ENCODE data around the gene L3MBTL4.
"Not testable (repeated sequence)": the region's sequence is repeated elsewhere in the genome, so short reads cannot be mapped to it uniquely, and the experiment has no call there.

Gene L3MBTL4

DNA sequence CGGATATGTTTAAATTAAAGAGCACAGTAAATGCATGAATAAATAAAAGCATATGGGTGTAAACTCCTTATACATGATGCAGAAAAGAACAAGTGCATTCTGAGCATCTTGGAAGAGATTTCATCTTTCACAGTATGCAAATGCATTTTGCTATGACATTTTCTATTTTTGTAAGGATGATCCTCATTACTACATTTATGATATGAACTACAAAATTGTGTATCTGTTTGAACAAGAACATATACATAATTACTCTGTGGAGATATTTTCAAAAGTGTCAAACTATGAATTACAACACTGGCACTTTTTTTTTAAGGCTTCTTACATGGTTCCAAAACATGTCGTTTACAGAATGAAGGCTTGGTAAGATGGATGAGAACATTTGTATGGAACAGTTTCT lies 335.3 kb downstream of the L3MBTL4 start:
- DNase-seq = no peak

DNA sequence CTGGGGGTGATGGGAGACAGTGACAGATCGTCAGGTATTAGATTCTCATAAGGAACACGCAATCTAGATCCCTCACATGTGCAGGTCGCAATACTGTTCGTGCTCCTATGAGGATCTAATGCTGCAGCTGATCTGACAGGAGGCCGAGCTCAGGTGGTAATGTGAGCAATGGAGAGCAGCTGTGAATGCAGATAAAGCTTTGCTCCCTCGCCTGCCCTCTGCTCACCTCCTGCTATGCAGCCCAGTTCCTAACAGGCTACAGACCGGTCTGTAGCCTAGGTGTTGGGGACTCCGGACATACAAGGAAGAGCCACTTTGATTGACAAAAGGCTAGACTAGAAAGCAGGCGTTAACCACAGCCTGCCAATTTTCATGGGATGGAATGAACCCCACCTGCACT lies 335.8 kb downstream of the L3MBTL4 start:
- DNase-seq = no peak

DNA sequence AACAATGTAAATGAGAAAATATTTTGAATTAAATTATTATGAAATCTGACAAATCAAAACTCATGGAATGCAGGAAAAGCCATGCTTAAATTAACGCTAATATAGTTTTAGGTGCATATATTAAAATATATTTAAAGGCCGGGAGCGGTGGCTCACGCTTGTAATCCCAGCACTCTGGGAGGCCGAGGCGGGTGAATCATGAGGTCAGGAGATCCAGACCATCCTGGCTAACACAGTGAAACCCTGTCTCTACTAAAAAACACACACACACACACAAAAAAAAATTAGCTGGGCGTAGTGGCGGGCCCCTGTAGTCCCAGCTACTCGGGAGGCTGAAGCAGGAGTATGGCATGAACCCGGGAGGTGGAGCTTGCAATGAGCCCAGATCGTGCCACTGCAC lies 342.3 kb downstream of the L3MBTL4 start:
- not testable (repeated sequence) for DNase-seq

DNA sequence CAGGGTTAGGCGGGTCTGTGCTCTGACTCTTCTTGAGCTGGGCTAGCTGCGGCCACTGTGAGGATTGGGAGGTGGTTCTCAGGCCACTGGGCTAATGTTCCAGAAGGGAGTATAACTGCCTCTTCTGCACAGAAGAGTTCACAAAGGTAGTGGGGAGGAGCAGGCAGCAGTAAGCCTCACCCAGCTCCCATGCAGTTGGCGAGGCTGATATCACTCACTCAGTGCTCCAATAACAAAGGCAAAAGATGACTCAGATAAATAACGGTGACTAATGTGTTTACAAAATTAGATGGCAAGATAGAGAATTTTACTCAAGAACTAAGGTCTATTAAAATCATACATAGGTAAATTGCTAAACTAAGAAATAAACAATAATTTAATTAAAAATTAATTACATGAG lies 345.2 kb downstream of the L3MBTL4 start:
- no peak for DNase-seq

DNA sequence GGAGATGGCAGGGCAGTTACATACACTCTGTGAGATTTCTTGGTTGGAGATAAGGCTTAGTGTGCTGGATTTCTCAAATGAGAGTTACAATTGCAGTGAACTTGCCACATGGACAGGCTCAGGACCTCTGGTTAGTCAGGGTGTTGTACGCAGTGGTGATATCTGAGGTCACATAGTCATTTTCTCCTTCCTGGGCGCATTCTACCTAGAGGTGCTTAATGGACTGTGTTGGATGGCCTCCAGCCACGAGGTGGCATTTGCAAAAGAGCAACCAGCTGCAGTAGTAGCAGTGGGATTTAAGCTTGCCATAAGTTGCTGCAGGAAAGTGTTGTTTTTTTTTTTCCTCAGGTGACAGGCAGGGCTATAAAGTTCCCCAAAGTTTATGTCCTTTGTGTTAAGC lies 345.6 kb downstream of the L3MBTL4 start:
- no peak for DNase-seq

DNA sequence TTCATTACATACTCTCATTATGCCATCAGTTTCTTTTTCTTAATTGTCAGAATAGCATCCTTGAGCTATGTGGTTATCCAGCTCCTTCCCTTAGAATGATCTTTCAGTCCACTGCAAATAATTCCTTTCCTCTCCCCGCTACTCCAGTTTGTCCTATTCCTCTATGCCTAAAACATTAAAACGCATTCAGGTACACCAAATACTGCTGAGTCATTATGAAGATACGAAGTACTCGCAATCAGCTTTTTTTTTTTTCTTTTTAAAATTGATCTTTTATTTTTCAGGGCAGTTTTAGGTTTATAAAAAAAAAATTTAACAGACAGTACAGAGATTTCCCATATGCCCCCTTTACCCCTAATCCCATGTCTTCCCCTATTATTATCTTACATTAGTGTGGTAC lies 354.6 kb downstream of the L3MBTL4 start:
- no peak for DNase-seq

DNA sequence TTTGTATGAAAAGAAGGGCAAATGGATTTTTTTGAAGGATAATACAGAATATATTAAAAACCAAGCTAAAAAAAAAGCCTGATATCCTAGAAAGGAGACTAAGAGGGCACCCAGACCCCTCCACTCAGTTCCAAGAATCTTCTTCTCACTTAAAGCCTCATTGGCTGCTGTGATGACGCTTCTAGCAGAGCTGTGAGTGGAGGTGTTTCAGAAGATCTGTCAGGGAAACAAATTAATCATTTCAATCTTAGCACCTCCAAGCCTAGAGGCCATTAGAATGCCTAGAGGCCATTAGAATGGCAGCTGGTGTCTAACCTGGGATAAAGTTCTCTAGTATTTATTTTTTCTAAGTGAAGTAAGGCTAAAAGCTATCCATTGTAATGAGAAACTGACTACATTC lies 355.2 kb downstream of the L3MBTL4 start:
- DNase-seq = no peak

DNA sequence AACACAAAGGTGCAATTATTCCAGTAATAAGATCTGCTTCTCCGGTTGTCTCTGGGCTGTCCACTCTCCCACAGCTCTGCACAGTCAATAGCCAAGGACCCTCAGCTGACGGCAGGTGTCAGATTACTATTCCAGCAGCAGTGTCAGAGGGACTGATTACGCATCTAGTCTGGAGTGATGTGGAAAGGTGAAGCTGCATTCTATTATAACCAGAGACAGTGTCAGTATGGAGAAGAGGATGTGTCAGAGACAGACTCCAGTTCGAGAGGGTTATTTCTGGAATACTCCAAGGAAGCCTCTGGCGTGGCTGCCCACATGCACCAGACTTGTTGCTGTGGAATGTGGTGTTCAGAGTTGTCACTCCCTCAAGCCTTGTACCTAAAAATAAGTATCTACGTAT lies 355.8 kb downstream of the L3MBTL4 start:
- DNase-seq = no peak

DNA sequence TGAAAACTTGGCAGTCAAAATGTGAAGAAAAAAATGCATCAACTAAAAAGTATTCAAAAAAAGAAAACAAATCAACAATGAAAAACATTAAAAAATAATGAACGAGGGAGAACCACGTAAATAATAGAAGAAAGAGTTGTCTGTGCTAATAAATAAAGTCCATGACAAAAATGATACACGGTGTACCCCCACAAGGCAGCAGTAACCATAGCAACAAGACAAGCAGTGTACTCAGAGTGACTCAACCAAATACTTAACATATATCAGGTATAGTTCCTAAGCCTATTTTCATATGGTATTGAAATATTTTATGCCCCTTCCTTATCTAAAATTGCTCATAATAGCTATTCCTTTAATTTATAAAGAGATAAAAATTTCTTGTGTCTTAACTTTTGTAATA lies 357.1 kb downstream of the L3MBTL4 start:
- DNase-seq = no peak

DNA sequence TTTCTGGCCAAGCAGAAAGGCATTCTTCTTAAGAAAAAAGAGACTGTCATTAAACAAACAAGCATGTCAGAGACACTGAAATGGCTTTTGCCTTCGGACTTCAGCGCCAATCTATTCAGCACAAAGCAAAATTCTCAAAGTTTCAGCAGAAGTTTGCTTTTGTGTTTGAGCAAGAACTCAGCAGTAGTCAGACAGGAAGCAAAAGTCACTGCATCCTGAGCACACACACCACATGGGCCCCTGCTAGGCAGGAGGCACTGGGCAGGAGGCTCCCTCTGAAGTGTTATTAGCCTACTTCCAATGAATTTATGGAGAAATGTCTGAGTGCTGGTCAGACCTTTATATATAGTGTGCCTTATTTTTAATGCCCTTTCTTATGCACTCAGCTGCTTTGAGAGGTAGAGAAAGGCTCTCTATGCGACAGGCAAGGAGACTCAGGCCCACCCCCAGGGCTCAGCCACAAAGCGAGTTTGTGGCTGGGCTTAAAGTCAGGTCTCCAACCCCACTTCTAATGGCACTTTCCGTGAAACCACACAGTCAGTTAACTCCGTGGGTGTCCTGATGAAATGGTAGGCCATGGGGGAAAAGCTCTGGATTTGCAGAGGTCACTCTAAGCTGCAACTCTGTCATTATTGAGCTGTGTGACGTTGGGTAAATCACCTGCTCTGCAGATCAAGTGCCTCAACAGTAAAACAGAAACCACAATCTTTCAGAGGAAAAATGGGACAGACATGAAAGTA lies 358.4 kb downstream of the L3MBTL4 start:
- DNase-seq = no peak

DNA sequence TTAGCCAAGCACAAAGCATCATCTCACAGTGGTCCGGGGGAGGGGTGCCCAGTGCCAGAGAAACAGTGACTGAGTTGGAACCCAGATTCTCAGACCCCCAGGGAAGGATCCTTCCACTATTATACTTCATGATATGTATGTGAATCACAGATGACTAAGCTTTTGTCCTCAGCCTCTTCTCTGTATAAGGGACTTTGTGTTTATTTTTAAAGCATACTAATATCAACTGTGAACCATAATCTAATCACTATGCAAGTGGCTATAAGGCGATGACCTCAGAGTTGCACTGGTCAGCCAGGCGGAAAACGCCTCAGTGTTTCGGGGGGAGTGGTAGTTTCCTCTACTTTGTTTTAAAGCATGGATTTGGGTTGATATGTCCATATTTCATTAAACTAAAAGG lies 359.0 kb downstream of the L3MBTL4 start:
- no peak for DNase-seq

DNA sequence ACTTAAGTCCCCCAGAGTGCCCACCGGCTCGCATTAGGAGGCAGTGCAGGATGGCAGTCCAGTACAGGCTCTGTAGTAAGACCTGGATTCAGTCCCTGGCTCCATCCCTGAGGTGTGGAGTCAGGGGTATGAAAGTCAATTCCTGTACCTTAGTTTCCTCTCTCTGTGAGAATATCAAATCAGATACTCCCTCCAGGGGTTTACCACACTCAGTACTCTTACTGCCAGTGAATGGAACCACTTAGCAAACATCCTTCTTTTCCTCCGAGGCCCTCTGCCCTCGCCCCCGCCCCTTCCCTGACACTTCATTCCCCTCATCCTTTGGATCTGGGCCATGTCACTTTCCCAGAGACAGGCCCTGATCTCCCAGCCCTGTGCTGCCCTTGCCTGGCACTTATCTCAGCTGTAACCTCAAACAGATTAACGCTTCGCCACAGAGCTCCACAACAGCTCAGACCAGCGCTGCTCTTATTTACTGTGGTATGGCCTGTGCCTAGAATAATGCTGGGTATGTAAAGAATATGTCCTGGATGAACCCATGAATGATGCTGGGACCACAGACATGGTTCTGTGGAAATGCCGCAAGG lies 360.4 kb downstream of the L3MBTL4 start:
- DNase-seq = no peak

DNA sequence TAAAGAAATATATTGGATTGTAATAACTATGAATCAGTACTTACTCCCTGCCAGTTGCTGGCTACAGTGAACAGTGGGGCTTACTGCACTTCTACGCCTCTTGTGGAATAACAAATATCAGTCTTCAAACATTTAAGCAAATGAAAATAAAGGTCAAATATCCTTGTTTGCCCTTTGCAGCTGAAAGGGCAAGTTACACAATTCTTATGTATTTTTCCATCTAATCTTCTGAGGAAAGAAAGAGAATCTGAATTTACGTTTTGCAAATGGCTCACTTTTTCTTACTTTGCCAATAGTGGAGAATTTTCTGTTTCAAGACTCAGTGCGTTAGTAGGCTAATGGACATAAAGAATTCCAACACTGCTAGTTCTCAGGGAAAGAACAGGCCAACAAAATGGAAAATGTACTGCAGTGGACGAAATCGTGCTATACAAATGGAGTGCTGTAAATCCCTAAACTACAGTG lies 362.2 kb downstream of the L3MBTL4 start:
- DNase-seq = no peak

DNA sequence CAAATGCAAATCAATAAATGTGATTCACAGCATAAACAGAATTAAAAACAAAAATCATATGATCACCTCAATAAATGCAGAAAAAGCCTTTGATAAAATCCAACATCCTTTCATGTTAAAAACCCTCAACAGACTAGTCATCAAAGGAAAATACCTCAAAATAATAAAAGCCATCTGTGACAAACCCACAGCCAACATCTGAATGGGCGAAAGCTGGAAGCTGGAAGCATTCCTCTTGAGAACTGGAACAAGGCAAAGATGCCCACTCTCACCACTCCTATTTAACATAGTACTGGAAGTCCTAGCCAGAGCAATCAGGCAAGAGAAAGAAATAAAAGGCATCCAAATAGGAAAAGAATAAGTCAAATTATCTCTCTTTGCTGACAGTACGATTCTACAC lies 367.1 kb downstream of the L3MBTL4 start:
- not testable (repeated sequence) for DNase-seq

DNA sequence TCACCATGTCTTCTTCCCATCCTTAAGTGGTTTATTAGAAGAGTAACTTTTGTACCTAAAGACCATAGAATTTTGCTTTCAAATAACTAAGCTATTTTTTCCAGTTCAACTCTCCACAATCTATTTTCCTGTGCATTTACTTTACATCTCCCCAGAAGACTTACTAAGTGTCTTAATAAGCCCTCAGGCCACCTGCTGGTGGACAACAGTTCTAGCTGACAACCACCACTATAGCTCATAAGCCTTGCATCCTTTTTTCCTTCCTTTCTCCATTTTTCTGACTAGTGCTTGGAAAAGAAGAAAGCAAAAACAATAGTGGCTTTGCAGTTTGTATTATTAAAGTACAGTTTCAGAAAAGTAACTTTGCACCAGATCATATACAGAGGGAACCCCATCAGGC lies 369.9 kb downstream of the L3MBTL4 start:
- no peak for DNase-seq

DNA sequence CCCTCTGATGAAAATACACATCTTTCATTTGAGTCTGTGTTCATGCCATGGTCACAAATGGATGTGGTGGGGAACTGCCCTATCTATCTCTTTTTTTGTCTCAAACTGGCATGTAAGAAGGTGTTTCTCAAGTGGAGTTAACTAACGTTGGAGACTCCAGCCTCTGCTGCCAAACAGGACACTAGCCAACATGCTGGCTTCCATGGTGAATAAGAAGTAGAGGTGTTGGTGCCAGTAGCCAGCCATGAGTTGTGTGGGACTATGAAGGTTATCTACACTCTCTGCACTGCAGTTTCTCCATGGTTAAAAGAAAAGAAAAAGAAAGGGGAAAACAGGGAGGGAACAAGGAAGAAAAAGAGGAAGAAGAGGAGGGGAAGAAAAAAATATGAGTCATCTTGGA lies 370.4 kb downstream of the L3MBTL4 start:
- DNase-seq = no peak

DNA sequence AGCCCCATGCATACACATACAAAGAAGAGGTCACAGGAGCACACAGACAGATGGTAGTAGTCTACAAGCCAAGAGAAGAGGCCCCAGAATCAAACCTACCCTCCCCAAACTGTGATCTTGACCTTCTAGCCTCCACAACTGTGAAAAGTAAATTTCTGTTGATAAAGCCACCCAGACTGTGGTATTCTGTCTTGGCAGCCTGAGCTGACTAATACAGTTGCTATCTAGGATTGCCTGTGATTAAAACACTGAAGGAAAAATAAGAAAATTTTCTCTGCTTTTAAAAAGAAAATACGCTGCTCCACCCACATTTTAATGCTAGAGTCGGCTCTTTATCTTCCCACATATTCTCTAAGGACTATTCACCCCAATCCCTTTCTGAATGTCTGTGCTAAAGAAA lies 375.7 kb downstream of the L3MBTL4 start:
- no peak for DNase-seq

DNA sequence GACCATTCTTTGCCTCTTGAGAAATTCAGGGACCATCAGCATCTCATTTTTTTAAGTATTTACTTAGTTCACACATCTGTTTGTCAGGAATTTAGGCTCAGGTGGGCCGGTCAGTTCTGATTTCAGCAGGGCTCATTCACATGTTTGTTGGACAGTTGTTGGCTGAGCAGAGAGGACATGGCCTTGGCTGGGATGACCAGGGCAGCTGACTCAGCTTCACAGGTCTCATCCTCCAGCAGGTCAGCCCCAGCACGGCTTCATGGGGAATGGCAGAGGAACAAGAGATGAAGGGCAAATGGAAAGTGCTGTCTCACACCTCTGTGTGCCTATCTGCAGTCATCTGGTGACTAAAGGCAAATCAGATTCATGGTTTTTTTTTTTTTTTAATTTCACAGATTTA lies 383.3 kb downstream of the L3MBTL4 start:
- DNase-seq = no peak

DNA sequence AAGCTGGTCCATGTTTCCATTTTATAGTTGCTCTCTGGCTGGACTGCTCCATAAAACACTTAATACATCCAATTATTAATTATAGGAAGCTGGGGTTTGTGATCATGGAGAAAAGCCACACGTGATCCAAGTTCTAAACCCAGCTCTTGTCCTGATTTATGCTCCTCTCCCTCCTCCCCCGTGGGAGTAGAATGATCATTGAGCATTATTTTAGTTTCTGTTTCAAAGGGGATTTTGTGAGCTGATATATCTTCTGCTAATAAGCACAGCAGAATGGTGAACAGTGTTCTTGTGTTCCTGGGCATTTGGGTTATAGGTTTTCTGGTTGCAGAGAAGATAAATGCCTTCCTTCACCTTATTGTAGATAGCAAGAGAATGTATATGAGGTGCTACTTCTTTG lies 383.7 kb downstream of the L3MBTL4 start:
- DNase-seq = no peak

DNA sequence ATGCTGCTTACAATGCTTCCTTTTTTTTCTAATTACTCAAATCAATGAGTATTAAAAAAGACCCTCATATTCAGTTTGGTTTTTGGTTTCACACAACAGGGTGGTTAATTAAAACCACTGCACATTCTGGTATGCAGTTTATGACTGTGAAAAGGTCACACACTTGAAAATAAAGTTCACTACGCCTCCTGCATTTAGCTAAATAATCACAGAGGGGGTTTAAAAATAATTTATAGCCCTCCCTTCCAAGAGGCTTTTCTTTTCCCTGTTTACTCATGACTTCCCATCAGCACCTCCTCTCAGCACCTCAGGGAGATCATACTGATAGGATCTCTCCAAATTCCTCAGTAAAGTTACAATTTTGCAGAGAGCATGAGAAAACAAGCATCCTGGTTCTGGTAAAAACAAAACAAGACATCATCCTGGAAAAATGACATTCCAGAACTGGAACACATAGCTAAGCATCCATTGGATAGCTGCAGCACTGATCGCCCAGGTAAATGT lies 389.9 kb downstream of the L3MBTL4 start:
- DNase-seq = no peak

DNA sequence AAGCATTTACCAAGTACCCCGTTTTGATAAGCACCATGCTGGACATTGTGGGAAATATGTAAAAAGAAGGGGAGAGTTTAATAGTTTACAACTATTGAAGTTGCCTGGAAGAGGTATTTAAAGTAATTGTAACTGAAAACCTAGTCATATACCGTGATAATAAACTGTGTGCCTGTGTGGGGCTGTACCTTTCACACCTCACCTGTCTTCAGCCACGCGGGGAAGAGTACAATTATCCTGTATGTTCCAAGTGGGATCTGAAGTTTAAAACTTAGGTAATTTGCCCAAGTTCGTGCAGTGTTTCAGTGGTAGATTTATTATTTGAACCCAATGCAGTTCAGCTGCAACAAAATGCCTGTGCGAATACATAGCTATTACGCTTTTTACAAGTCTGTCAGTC lies 391.2 kb downstream of the L3MBTL4 start:
- no peak for DNase-seq

DNA sequence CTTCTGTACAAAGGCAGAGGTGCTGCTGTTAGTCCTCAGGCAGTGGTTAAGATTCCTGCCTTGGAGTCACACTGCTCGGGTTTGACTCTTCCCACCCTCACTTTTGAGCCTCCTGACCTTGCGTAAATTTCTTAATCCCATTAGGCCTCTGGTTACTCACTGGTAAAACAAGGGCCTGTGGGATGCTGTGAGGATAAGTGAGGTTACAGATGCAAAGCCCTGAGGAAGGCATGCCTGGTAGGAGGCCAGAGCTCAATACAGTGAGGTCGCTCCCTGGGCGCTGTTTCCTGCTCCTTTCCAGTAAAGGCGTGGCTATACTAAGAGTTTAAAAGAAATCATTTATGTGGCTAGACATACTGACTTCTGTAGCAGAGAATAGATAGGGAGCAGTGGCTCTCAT lies 391.9 kb downstream of the L3MBTL4 start:
- DNase-seq = no peak

DNA sequence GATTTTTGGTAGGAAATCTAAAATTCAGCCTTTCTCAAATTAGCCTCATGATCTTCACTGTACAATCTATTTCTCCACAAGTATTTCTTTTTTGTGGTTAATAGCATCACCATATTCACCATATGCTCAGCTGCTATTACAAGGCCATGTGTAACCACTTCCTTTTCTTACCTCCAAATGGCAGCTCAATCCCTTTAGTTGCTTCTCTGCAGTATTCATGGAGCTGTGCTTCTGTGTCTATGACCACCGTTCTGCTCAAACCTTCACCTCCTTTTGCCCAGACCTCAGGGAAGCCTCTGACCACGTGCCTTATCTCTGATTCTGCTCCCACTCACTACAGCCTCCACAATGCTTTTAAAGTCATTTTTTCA lies 392.7 kb downstream of the L3MBTL4 start:
- no peak for DNase-seq

DNA sequence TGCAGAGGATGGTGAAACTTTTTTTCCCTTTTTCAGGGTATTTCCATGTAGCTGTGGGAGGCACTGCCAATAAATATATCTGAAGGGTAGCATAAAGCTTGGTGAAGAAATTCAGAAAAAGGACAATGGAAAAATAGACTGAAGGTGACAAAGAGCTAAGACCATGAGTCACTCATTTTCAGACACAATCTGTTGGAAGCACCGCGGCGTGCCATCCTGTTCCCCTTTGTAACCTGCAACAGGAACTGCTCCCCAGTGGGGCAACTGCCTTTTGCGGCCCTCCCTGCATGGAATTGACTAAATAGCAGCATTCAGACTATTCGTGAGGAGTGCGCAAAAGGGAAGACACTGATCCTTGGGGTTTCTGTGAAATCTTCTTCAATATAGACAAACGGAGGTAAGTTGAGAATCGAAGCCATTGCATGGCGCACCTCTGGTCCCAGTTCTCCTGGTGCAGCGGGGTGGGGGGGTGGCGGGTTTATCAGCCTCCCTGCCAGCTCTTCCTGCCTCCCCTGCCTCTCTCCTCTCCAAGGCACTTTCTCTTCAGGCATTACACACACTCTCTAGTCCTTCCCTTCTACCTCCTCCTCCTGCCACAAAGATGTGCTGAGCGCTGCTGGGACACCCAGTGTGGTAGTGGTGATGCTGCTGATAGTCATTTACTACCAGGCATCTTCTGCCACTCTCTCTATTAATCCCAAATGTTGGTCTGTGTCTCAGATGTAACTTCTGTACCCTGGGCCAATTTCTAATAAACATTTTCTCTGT lies 393.2 kb downstream of the L3MBTL4 start:
- no peak for DNase-seq
